ENCODE results near the gene JARID2.

DNA sequence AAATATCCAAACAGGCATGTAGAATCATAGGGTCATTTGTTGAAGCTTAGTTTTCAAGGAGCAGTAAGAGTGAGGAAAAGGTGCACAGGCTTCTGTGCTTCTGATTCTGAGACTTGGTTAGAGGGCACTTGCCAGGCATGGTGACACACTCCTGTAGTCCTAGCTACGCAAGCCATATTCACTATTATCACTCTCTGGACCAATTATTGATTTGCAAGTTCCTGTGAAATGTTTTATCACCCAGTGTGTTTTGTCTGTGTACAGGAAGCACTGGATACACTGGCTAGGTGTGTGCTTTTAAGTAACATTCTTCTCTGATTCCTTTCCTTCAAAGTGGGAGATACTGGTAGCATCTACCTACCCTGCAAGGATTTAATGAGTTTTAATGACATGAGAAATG is 76.3 kb downstream of the JARID2 start:
- no peak for TF ChIP-seq POLR2AphosphoS5 (IDR thresholded peaks at IDR 0.05)
- TF ChIP-seq, protein P1, sequence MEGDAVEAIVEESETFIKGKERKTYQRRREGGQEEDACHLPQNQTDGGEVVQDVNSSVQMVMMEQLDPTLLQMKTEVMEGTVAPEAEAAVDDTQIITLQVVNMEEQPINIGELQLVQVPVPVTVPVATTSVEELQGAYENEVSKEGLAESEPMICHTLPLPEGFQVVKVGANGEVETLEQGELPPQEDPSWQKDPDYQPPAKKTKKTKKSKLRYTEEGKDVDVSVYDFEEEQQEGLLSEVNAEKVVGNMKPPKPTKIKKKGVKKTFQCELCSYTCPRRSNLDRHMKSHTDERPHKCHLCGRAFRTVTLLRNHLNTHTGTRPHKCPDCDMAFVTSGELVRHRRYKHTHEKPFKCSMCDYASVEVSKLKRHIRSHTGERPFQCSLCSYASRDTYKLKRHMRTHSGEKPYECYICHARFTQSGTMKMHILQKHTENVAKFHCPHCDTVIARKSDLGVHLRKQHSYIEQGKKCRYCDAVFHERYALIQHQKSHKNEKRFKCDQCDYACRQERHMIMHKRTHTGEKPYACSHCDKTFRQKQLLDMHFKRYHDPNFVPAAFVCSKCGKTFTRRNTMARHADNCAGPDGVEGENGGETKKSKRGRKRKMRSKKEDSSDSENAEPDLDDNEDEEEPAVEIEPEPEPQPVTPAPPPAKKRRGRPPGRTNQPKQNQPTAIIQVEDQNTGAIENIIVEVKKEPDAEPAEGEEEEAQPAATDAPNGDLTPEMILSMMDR (IDR thresholded peaks at IDR 0.05): no peak
- no peak for TF ChIP-seq POLR2A (IDR thresholded peaks at IDR 0.05)
- no peak for TF ChIP-seq EP300 (IDR thresholded peaks at IDR 0.05)

All from suprapubic skin (tissue), 4 donors.